Measurements from ENCODE around the gene NR1H2.

Gene NR1H2

GRCh38 chr19:50425581-50425980 lies 49.3 kb downstream of the NR1H2 start:
- no peak for DNase-seq

GRCh38 chr19:50427318-50427925 lies 51.2 kb downstream of the NR1H2 start:
- DNase-seq, result no peak

- DNase-seq, result peak in 3 of 5 experiments; percentile 19 to 64 (median 29)
These were observed 51.8 kb downstream of the NR1H2 start for GRCh38 chr19:50427997-50428425.

- DNase-seq, result no peak
These were observed 52.7 kb downstream of the NR1H2 start for GRCh38 chr19:50428772-50429463.

- DNase-seq, result no peak
These were observed 54.7 kb downstream of the NR1H2 start for GRCh38 chr19:50430888-50431342.

- DNase-seq, result peak; percentile 77 to 84 (median 81)
These were observed 55.3 kb downstream of the NR1H2 start for GRCh38 chr19:50431343-50432220.

- no peak for DNase-seq
These were observed 56.2 kb downstream of the NR1H2 start, which contains the start of gene MYBPC2 for GRCh38 chr19:50432221-50433028. Gene MYBPC2, plus strand, starts transcription at chr19:50432892. Its CDS starts 62 bp downstream, at chr19:50432954.
